ENCODE data around the gene DHH.

GRCh38 chr12:49064767-49065152 is 29.8 kb downstream of the DHH start:
- no peak for TF ChIP-seq POLR2A (IDR thresholded peaks at IDR 0.05)
- no peak for TF ChIP-seq CTCF (IDR thresholded peaks at IDR 0.05)
